Natural killer cell (primary cell): ENCODE data around the gene DPH2. TPM values are rescaled to one million over a fixed set of nuclear protein-coding genes. Genes with fewer than 3 reads are reported as not detected.

Experiments
- ATAC-seq, 3 donors: fragments of 150-1000 bp in 2 of 3; fragments of 200-7000 bp in 1 of 3; cut with Tn5 transposase; 1 replicate in 1 of 3; 2 replicates in 2 of 3; pipeline ENCODE4 v1.10.0; 2021; ENCODE audit warnings: mild to moderate bottlenecking in 2 of 3, moderate library complexity in 2 of 3
- DNase-seq, 2 donors: peaks; one replicate each; pipeline versions ENCODE4 v3.0.0 to v3.0.0-alpha.2; 2013 to 2021; ENCODE audit warnings: mixed read lengths in 1 of 2
- H3K27ac ChIP-seq: one replicate; pipeline ENCODE4 v1.5.1; 2013; ENCODE audit warnings: mild to moderate bottlenecking, low read length
- H3K27me3 ChIP-seq: one replicate; pipeline ENCODE4 v1.6.1; 2013; ENCODE audit warnings: low read length; ENCODE audit not compliant: control insufficient read depth, insufficient read depth
- H3K36me3 ChIP-seq: one replicate; pipeline ENCODE4 v1.6.1; 2013; ENCODE audit warnings: low read length; ENCODE audit not compliant: control insufficient read depth, insufficient read depth
- H3K4me1 ChIP-seq: one replicate; pipeline ENCODE4 v1.6.1; 2013; ENCODE audit warnings: low read length; ENCODE audit not compliant: control insufficient read depth, insufficient read depth
- H3K4me3 ChIP-seq: one replicate; pipeline ENCODE4 v1.5.1; 2013; ENCODE audit warnings: low read length
- H3K9me3 ChIP-seq: one replicate; pipeline ENCODE4 v1.6.1; 2013; ENCODE audit warnings: low read length; ENCODE audit not compliant: control insufficient read depth, insufficient read depth
- H3K27ac Mint-ChIP-seq, 2 donors: one replicate each; pipeline ENCODE4 v1.8.0; 2022; ENCODE audit warnings: mild to moderate bottlenecking in 2 of 2, mixed read lengths in 2 of 2, moderate library complexity in 1 of 2
- H3K27me3 Mint-ChIP-seq, 2 donors: one replicate each; pipeline ENCODE4 v1.8.0; 2022; ENCODE audit warnings: low read depth in 2 of 2, mixed read lengths in 2 of 2
- H3K36me3 Mint-ChIP-seq: one replicate; pipeline ENCODE4 v1.8.0; 2022; ENCODE audit warnings: mixed read lengths
- H3K4me1 Mint-ChIP-seq, 2 donors: one replicate each; pipeline ENCODE4 v1.8.0; 2022; ENCODE audit warnings: mixed read lengths in 2 of 2
- H3K4me3 Mint-ChIP-seq: one replicate; pipeline ENCODE4 v1.8.0; 2022; ENCODE audit warnings: mild to moderate bottlenecking, moderate library complexity, mixed read lengths
- H3K9me3 Mint-ChIP-seq, 2 donors: one replicate each; pipeline ENCODE4 v1.8.0; 2022; ENCODE audit warnings: mixed read lengths in 2 of 2
- CTCF ChIP-seq: fragments of 200-600 bp; IDR thresholded peaks from one replicate; pipeline ENCODE4 v1.8.0; 2022; ENCODE audit warnings: antibody characterized with exemption
- WGBS: methylation state at CpG from one replicate; pipeline ENCODE4 v1.1.7; 2013; ENCODE audit warnings: missing lambda C conversion rate; ENCODE audit not compliant: insufficient coverage; 5-methylcytosine and 5-hydroxymethylcytosine counted together
- intact Hi-C: fragments of 100-400 bp; cut with micrococcal nuclease; formaldehyde crosslinking; loops from one replicate; pipeline ENCODE4 v1.14.2; 2022
- total RNA-seq, 4 donors: library from RNA; stranded (reverse); fragments of 120-200 nt in 1 of 4; gene quantifications; one replicate each; pipeline versions ENCODE4 v1.2.3 to v1.2.4, GENCODE V29; 2013 to 2022

The DPH2 gene
- total RNA-seq, 3 donors from 2014 or later (not counting 1 experiment from before 2014, with no cell fraction given), result 18.2 to 27.3 (median 18.8) TPM

GRCh38 chr1:43998000-43998378, 28.2 kb downstream of the DPH2 start:
- DNase-seq (no peak), ATAC-seq (no peak)
- TF ChIP-seq CTCF, result no peak
- H3K27ac ChIP-seq, result no peak overlapping the region
- Mint-ChIP-seq H3K27ac (no peak overlapping the region), H3K4me3 (no peak overlapping the region), H3K27me3 (no peaks in the 10 kb centered on the region), H3K9me3 (no peaks in the 10 kb centered on the region), H3K36me3 (no peaks in the 10 kb centered on the region), H3K4me1 (no peaks in the 10 kb centered on the region)
- no peaks in the 10 kb centered on the region for H3K9me3 ChIP-seq
- WGBS, result 93% methylated on average over 11 of the region's 11 CpGs
- H3K4me3 ChIP-seq, result no peak overlapping the region
- no peaks in the 10 kb centered on the region for H3K27me3 ChIP-seq
- intact Hi-C loops, result no loop called here
- H3K36me3 ChIP-seq, result no peaks in the 10 kb centered on the region
- H3K4me1 ChIP-seq, result no peaks in the 10 kb centered on the region

- 86% methylated on average over 8 of the region's 8 CpGs for WGBS
- Mint-ChIP-seq H3K36me3 (no peaks in the 10 kb centered on the region), H3K4me1 (no peaks in the 10 kb centered on the region), H3K27me3 (no peaks in the 10 kb centered on the region), H3K27ac (no peak overlapping the region), H3K9me3 (no peaks in the 10 kb centered on the region), H3K4me3 (no peak overlapping the region)
- H3K27ac ChIP-seq, result no peak overlapping the region
- H3K4me3 ChIP-seq, result no peak overlapping the region
- H3K9me3 ChIP-seq, result no peaks in the 10 kb centered on the region
- TF ChIP-seq CTCF, result no peak
- intact Hi-C loops, result no loop called here
- no peak for ATAC-seq
- DNase-seq, result no peak
- H3K36me3 ChIP-seq, result no peaks in the 10 kb centered on the region
- no peaks in the 10 kb centered on the region for H3K27me3 ChIP-seq
- H3K4me1 ChIP-seq, result no peaks in the 10 kb centered on the region
Observed at GRCh38 chr1:43999455-43999854, 29.6 kb downstream of the DPH2 start.

- Histone ChIP-seq H3K36me3 (no peaks in the 10 kb centered on the region), H3K27ac (no peak overlapping the region), H3K9me3 (no peaks in the 10 kb centered on the region), H3K27me3 (no peaks in the 10 kb centered on the region), H3K4me1 (no peaks in the 10 kb centered on the region), H3K4me3 (no peak overlapping the region)
- Mint-ChIP-seq H3K27me3 (no peaks in the 10 kb centered on the region), H3K27ac (no peak overlapping the region), H3K4me1 (no peaks in the 10 kb centered on the region), H3K4me3 (no peak overlapping the region), H3K9me3 (no peaks in the 10 kb centered on the region), H3K36me3 (no peaks in the 10 kb centered on the region)
- no peak for TF ChIP-seq CTCF
- no peak for ATAC-seq
- 94% methylated on average over 8 of the region's 8 CpGs for WGBS
- intact Hi-C loops, result loop anchor here (10.0 kb wide), 1 partner anchor 595 kb away; no protein-coding TSS in a partner anchor
- DNase-seq, result no peak
Observed at GRCh38 chr1:44000122-44000665, 30.4 kb downstream of the DPH2 start.

- no peaks in the 10 kb centered on the region for H3K4me1 Mint-ChIP-seq
- no peaks in the 10 kb centered on the region for H3K27me3 Mint-ChIP-seq
- H3K9me3 ChIP-seq, result no peaks in the 10 kb centered on the region
- WGBS, result 86% methylated on average over 8 of the region's 8 CpGs
- no peaks in the 10 kb centered on the region for H3K36me3 Mint-ChIP-seq
- no peaks in the 10 kb centered on the region for H3K36me3 ChIP-seq
- TF ChIP-seq CTCF, result no peak
- ATAC-seq (no peak), DNase-seq (no peak)
- H3K27ac ChIP-seq, result no peak overlapping the region
- no peaks in the 10 kb centered on the region for H3K27me3 ChIP-seq
- intact Hi-C loops, result loop anchor here (10.0 kb wide), 1 partner anchor 593 kb away; no protein-coding TSS in a partner anchor
- no peak overlapping the region for H3K4me3 ChIP-seq
- no peak overlapping the region for H3K27ac Mint-ChIP-seq
- H3K4me1 ChIP-seq, result no peaks in the 10 kb centered on the region
- no peak overlapping the region for H3K4me3 Mint-ChIP-seq
- no peaks in the 10 kb centered on the region for H3K9me3 Mint-ChIP-seq
Observed at GRCh38 chr1:44002165-44002564, 32.4 kb downstream of the DPH2 start.
